Measurements from ENCODE around the gene PNMA6F. TPM values are rescaled to one million over a fixed set of nuclear protein-coding genes. Genes with fewer than 3 reads are reported as not detected.

Gene PNMA6F
- total and polyA plus RNA-seq, 2 donors (not counting 1 experiment from before 2014, with no cell fraction given) = not detected

DNA sequence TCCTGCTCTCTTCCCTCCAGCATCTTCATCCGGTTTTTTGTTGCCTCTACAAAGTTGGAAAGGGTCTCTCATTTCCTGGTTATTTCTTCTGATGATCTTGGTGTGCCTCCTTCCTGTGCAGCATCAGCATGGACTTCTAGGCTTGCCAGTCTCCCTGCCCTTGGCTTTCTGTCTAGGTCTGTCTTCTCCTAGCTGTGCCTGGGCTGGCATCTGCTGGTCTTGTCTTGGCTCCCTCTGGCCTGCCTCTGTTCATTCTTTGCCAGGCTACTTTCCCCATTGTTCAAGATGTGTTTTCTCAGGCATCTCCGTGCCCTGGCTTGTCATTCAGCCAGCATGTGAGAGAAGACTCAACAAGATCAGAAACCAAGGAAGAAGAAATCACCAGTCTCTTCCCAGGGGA is 22.1 kb upstream of the PNMA6F start:
- Mint-ChIP-seq H3K27ac (no peak overlapping the region), H3K27me3 (no peaks in the 10 kb centered on the region), H3K4me1 (peaks cover 20% of the 10 kb centered on the region), H3K9me3 (ENCODE audit: insufficient read depth) (peaks cover 3% of the 10 kb centered on the region), H3K4me3 (no peak overlapping the region)
- H3K27me3 ChIP-seq (replicated peaks in 1 of 4; ENCODE audit: control extremely low read depth in 1 of 4, control insufficient read depth in 3 of 4, insufficient read depth in 4 of 4, low read length in 3 of 4) = no peaks in the 10 kb centered on the region
- 100% methylated on average over 1 of the region's 2 CpGs for WGBS (ENCODE audit: insufficient coverage)
- H3K4me2 ChIP-seq (replicated peaks; ENCODE audit: low read depth, low read length, poor library complexity, severe bottlenecking) = no peak overlapping the region
- TF ChIP-seq EZH2 (IDR thresholded peaks at IDR 0.05; ENCODE audit: borderline replicate concordance, insufficient read depth, low read depth, low read length, poor library complexity, severe bottlenecking) = no peak
- TF ChIP-seq, protein P1, sequence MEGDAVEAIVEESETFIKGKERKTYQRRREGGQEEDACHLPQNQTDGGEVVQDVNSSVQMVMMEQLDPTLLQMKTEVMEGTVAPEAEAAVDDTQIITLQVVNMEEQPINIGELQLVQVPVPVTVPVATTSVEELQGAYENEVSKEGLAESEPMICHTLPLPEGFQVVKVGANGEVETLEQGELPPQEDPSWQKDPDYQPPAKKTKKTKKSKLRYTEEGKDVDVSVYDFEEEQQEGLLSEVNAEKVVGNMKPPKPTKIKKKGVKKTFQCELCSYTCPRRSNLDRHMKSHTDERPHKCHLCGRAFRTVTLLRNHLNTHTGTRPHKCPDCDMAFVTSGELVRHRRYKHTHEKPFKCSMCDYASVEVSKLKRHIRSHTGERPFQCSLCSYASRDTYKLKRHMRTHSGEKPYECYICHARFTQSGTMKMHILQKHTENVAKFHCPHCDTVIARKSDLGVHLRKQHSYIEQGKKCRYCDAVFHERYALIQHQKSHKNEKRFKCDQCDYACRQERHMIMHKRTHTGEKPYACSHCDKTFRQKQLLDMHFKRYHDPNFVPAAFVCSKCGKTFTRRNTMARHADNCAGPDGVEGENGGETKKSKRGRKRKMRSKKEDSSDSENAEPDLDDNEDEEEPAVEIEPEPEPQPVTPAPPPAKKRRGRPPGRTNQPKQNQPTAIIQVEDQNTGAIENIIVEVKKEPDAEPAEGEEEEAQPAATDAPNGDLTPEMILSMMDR (IDR thresholded peaks at IDR 0.05) = no peak
- H3K4me3 ChIP-seq (ENCODE audit: control extremely low read depth in 1 of 5, extremely low read depth in 1 of 5, insufficient read depth in 1 of 5, low read depth in 2 of 5, low read length in 4 of 5) = no peak overlapping the region
- DNase-seq = no peak
- intact Hi-C loops (cut with micrococcal nuclease) = no loop called here
- no peak for ATAC-seq (ENCODE audit: low read depth)
- H3K4me1 ChIP-seq (ENCODE audit: control insufficient read depth in 2 of 2, insufficient read depth in 2 of 2, low read length in 2 of 2) = no peaks in the 10 kb centered on the region
- H4K20me1 ChIP-seq (ENCODE audit: control insufficient read depth, insufficient read depth, low read length, poor library complexity, severe bottlenecking) = no peaks in the 10 kb centered on the region
- ChIA-PET CTCF (no interaction called here), POLR2A (no interaction called here)
- H3K27ac ChIP-seq (ENCODE audit: low read length in 2 of 2) = no peak overlapping the region
- H3K9ac ChIP-seq (ENCODE audit: low read length) = no peak overlapping the region
- H3K36me3 ChIP-seq (replicated peaks in 1 of 2; ENCODE audit: control extremely low read depth in 1 of 2, control insufficient read depth in 1 of 2, extremely low read depth in 1 of 2, insufficient read depth in 2 of 2, low read length in 1 of 2) = peaks cover 2 to 35% of the 10 kb centered on the region in 2 experiments
- no peak overlapping the region for H2AFZ ChIP-seq (ENCODE audit: insufficient read depth, low read depth, low read length, poor library complexity, severe bottlenecking)
- peaks cover 0 to 1% (median 0%) of the 10 kb centered on the region in 3 donors for H3K9me3 ChIP-seq (ENCODE audit: control extremely low read depth in 1 of 3, control insufficient read depth in 2 of 3, insufficient read depth in 1 of 3, low read length in 2 of 3)
- peaks cover 39% of the 10 kb centered on the region for H3K79me2 ChIP-seq (ENCODE audit: control insufficient read depth, insufficient read depth, low read length)

DNA sequence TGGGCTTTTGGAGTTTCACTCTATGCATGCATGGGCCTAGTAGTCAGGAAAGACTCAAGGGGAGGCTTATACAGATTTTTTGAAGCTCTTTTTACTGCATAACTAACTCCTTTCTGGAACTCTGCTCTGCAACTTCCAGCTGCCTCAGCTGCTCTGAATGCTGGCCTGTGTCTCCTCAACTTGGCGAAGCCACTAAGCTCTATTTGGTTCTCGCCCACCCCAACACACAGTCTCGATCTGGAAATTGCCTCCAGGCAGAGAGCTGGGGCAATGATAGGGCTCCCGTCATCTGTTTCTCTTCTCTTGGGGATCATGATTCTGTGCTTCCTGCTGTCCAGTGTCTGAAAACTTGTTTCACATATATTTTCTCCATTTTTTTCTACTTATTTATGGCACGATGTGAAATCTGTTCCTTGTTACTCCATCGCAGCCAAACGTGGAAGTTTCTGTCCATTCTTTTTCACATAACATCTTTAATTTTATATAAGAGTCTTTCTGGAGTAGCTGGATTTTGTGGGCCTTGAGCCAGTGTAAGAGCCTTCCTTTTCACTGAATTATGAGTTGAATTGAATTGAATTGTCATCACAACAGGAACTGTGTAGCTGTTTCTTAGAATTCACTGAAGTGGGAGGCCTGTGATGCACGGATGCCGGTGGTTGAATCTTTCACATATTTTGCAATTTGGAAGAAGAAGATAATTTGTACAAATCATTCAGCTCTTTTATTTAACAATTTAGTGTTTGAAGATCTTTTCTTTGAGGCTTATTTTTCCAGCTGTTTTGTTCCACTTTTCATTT is 21.4 kb upstream of the PNMA6F start:
- no peak overlapping the region for H2AFZ ChIP-seq (ENCODE audit: insufficient read depth, low read depth, low read length, poor library complexity, severe bottlenecking)
- TF ChIP-seq, protein P1 (IDR thresholded peaks at IDR 0.05) = no peak
- TF ChIP-seq EZH2 (IDR thresholded peaks at IDR 0.05; ENCODE audit: borderline replicate concordance, insufficient read depth, low read depth, low read length, poor library complexity, severe bottlenecking) = no peak
- no peaks in the 10 kb centered on the region for H3K27me3 ChIP-seq (replicated peaks in 1 of 4; ENCODE audit: control extremely low read depth in 1 of 4, control insufficient read depth in 3 of 4, insufficient read depth in 4 of 4, low read length in 3 of 4)
- DNase-seq = no peak
- Mint-ChIP-seq H3K27ac (no peak overlapping the region), H3K9me3 (ENCODE audit: insufficient read depth) (peaks cover 3% of the 10 kb centered on the region), H3K4me1 (peaks cover 27% of the 10 kb centered on the region), H3K4me3 (no peak overlapping the region), H3K27me3 (no peaks in the 10 kb centered on the region)
- 100% methylated on average over 2 of the region's 9 CpGs for WGBS (ENCODE audit: insufficient coverage)
- no peak overlapping the region for H3K4me2 ChIP-seq (replicated peaks; ENCODE audit: low read depth, low read length, poor library complexity, severe bottlenecking)
- no peak overlapping the region for H3K9ac ChIP-seq (ENCODE audit: low read length)
- peaks cover 0 to 1% (median 0%) of the 10 kb centered on the region in 3 donors for H3K9me3 ChIP-seq (ENCODE audit: control extremely low read depth in 1 of 3, control insufficient read depth in 2 of 3, insufficient read depth in 1 of 3, low read length in 2 of 3)
- H4K20me1 ChIP-seq (ENCODE audit: control insufficient read depth, insufficient read depth, low read length, poor library complexity, severe bottlenecking) = no peaks in the 10 kb centered on the region
- peaks cover 3 to 5% of the 10 kb centered on the region in 2 donors for H3K4me1 ChIP-seq (ENCODE audit: control insufficient read depth in 2 of 2, insufficient read depth in 2 of 2, low read length in 2 of 2)
- peaks cover 2 to 34% of the 10 kb centered on the region in 2 experiments for H3K36me3 ChIP-seq (replicated peaks in 1 of 2; ENCODE audit: control extremely low read depth in 1 of 2, control insufficient read depth in 1 of 2, extremely low read depth in 1 of 2, insufficient read depth in 2 of 2, low read length in 1 of 2)
- intact Hi-C loops (cut with micrococcal nuclease) = no loop called here
- ChIA-PET CTCF (no interaction called here), POLR2A (no interaction called here)
- peaks cover 42% of the 10 kb centered on the region for H3K79me2 ChIP-seq (ENCODE audit: control insufficient read depth, insufficient read depth, low read length)
- H3K4me3 ChIP-seq (ENCODE audit: control extremely low read depth in 1 of 5, extremely low read depth in 1 of 5, insufficient read depth in 1 of 5, low read depth in 2 of 5, low read length in 4 of 5) = no peak overlapping the region
- ATAC-seq (ENCODE audit: low read depth) = no peak
- H3K27ac ChIP-seq (ENCODE audit: low read length in 2 of 2) = no peak overlapping the region
